NCI-H128 (cell line): Measurements from ENCODE around the gene OR10A3.
"Not testable (repeated sequence)": the region's sequence is repeated elsewhere in the genome, so short reads cannot be mapped to it uniquely, and the experiment has no call there.

Experiments used
- DNase-seq: peaks from one replicate; lab custom pipeline; 2025; ENCODE audit not compliant: unreplicated experiment; lab: John Stamatoyannopoulos, UW

OR10A3 gene

GRCh38 chr11:7941608-7942007, at the start of gene OR10A3:
OR10A3 (minus strand) TSS chr11:7941708; CDS start chr11:7939520, 2,188 bp downstream.
- DNase-seq: no peak

GRCh38 chr11:7987560-7987883, 46.0 kb upstream of the OR10A3 start:
- DNase-seq: not testable (repeated sequence)

GRCh38 chr11:7986768-7987559, 45.5 kb upstream of the OR10A3 start, which contains the start of gene EIF3F:
EIF3F (plus strand) TSS chr11:7987337; CDS start chr11:7987353, 16 bp downstream.
- peak; percentile 94 for DNase-seq

GRCh38 chr11:7983832-7984590, 42.5 kb upstream of the OR10A3 start:
- no peak for DNase-seq

- DNase-seq: no peak
Observed at GRCh38 chr11:7982582-7983119, 41.1 kb upstream of the OR10A3 start.

- DNase-seq: no peak
Observed at GRCh38 chr11:7981619-7982157, 40.2 kb upstream of the OR10A3 start.

GRCh38 chr11:7977232-7977917, 35.9 kb upstream of the OR10A3 start:
- DNase-seq: no peak

- DNase-seq: no peak
Observed at GRCh38 chr11:7974668-7975067, 33.2 kb upstream of the OR10A3 start.

GRCh38 chr11:7973011-7973410, 31.5 kb upstream of the OR10A3 start:
- no peak for DNase-seq

- DNase-seq: no peak
Observed at GRCh38 chr11:7971846-7972245, 30.3 kb upstream of the OR10A3 start.

GRCh38 chr11:7969756-7970646, 28.5 kb upstream of the OR10A3 start:
- no peak for DNase-seq

- DNase-seq: no peak
Observed at GRCh38 chr11:7968686-7969085, 27.2 kb upstream of the OR10A3 start.

GRCh38 chr11:7967826-7968225, 26.3 kb upstream of the OR10A3 start:
- DNase-seq: no peak

GRCh38 chr11:7967097-7967496, 25.6 kb upstream of the OR10A3 start:
- DNase-seq: no peak

GRCh38 chr11:7965386-7965785, 23.9 kb upstream of the OR10A3 start, which contains the start of gene NLRP10:
NLRP10 (minus strand) TSS chr11:7965447; CDS start chr11:7963495, 1,952 bp downstream.
- DNase-seq: no peak

- DNase-seq: no peak
Observed at GRCh38 chr11:7964873-7965272, 23.4 kb upstream of the OR10A3 start.

GRCh38 chr11:7964261-7964660, 22.8 kb upstream of the OR10A3 start:
- DNase-seq: no peak

- DNase-seq: no peak
Observed at GRCh38 chr11:7955191-7955590, 13.7 kb upstream of the OR10A3 start.

- no peak for DNase-seq
Observed at GRCh38 chr11:7949934-7950333, 8.4 kb upstream of the OR10A3 start.

- no peak for DNase-seq
Observed at GRCh38 chr11:7944123-7944522, 2.6 kb upstream of the OR10A3 start.
